GM12878 (cell line): ENCODE results near the gene USP35. TPM values are rescaled to one million over a fixed set of nuclear protein-coding genes. Genes with fewer than 3 reads are reported as not detected.

ENCODE experiments used
- ATAC-seq: fragments of 200-7000 bp; cut with Tn5 transposase; 3 replicates; pipeline ENCODE4 v1.9.1; 2020; ENCODE audit warnings: mild to moderate bottlenecking, moderate library complexity
- BruUV-seq: library from RNA; stranded (reverse); fragments of 400-500 nt; replicated peaks from 2 replicates; lab custom pipeline; 2021; lab: Mats Ljungman, UMichigan
- CTCF ChIA-PET: fragments of 300-600 bp; sonication (Branson Sonifier 250); formaldehyde crosslinking; extraction: SDS; loops from one replicate; lab custom pipeline; 2021; ENCODE audit warnings: inconsistent platforms; lab: Yijun Ruan, JAX
- POLR2A ChIA-PET: fragments of 350-600 bp; formaldehyde crosslinking; extraction: SDS; loops from one replicate; lab custom pipeline; 2021; ENCODE audit warnings: inconsistent platforms; lab: Charles Lee
- RAD21 ChIA-PET: fragments of 300-600 bp; sonication (Branson Sonifier 250); formaldehyde crosslinking; loops from one replicate; lab custom pipeline; 2023; ENCODE audit warnings: antibody characterized with exemption; ENCODE audit not compliant: unreplicated experiment; lab: Charles Lee
- SMC1A ChIA-PET: fragments of 300-600 bp; sonication (Branson Sonifier 250); formaldehyde crosslinking; loops from one replicate; lab custom pipeline; 2023; ENCODE audit not compliant: unreplicated experiment, uncharacterized antibody; lab: Charles Lee
- DNase-seq: peaks from one replicate; pipeline ENCODE4 v3.0.0-alpha.2; 2011; ENCODE audit warnings: low read depth, low spot score
- FAIRE-seq: peaks from 3 replicates; lab custom pipeline; 2011; peaks lifted over from hg19 to GRCh38; lab: Jason Lieb, UNC
- H2AFZ ChIP-seq: 2 replicates; pipeline ENCODE4 v1.6.0; 2011; ENCODE audit warnings: low read depth, low read length, control low read depth; ENCODE audit not compliant: control insufficient read depth
- H3K27ac ChIP-seq: 2 replicates; pipeline ENCODE4 v1.5.1; 2011; ENCODE audit warnings: control low read depth; ENCODE audit not compliant: control insufficient read depth, insufficient read depth
- H3K27me3 ChIP-seq, 2 experiments: replicated peaks in 1 of 2; 2 replicates each; pipeline versions ENCODE4 v1.6.0 to v1.6.1; 2011; ENCODE audit warnings: low read length in 1 of 2; ENCODE audit not compliant: control insufficient read depth in 2 of 2, insufficient read depth in 2 of 2
- H3K36me3 ChIP-seq, 2 experiments: 2 replicates each; pipeline ENCODE4 v1.5.1; 2011; ENCODE audit warnings: low read length in 1 of 2; ENCODE audit not compliant: control insufficient read depth in 2 of 2, insufficient read depth in 2 of 2
- H3K4me1 ChIP-seq: 2 replicates; pipeline ENCODE4 v1.6.1; 2011; ENCODE audit warnings: mild to moderate bottlenecking, low read length, moderate library complexity, mixed read lengths; ENCODE audit not compliant: control insufficient read depth, insufficient read depth
- H3K4me2 ChIP-seq: 2 replicates; pipeline ENCODE4 v1.6.0; 2011; ENCODE audit warnings: control low read depth; ENCODE audit not compliant: control insufficient read depth, insufficient read depth
- H3K4me3 ChIP-seq: fragments of 200-600 bp; sonication (generic); 2 replicates; pipeline ENCODE4 v1.5.1; 2016
- H3K79me2 ChIP-seq: 2 replicates; pipeline ENCODE4 v1.6.0; 2011; ENCODE audit warnings: low read length; ENCODE audit not compliant: control insufficient read depth, insufficient read depth
- H3K9ac ChIP-seq: 2 replicates; pipeline ENCODE4 v1.8.0; 2011; ENCODE audit warnings: low read length, control low read depth, mixed read lengths; ENCODE audit not compliant: control insufficient read depth, insufficient read depth
- H3K9me3 ChIP-seq: replicated peaks from 3 replicates; pipeline ENCODE4 v1.5.1; 2011; ENCODE audit warnings: mild to moderate bottlenecking, low read length; ENCODE audit not compliant: control insufficient read depth, insufficient read depth
- H4K20me1 ChIP-seq: 2 replicates; pipeline ENCODE4 v1.6.0; 2011; ENCODE audit not compliant: control insufficient read depth, insufficient read depth
- ATF3 ChIP-seq: IDR thresholded peaks from 2 replicates; pipeline ENCODE4 v1.6.1; 2011; ENCODE audit warnings: low read depth, mild to moderate bottlenecking, low read length, moderate library complexity, borderline replicate concordance; ENCODE audit errors: extremely low read depth
- ATF7 ChIP-seq: fragments of 450-650 bp; IDR thresholded peaks from 2 replicates; pipeline ENCODE4 v1.6.1; 2016; ENCODE audit warnings: low read depth, mild to moderate bottlenecking
- CHD4 ChIP-seq: fragments of 200-600 bp; sonication (generic); IDR thresholded peaks from 2 replicates; pipeline ENCODE4 v1.6.1; 2016; ENCODE audit warnings: mild to moderate bottlenecking
- NKRF ChIP-seq: fragments of 450-650 bp; conservative IDR thresholded peaks from 2 replicates; pipeline ENCODE4 v1.6.1; 2017; ENCODE audit warnings: mild to moderate bottlenecking, moderate library complexity
- POLR2A ChIP-seq: IDR thresholded peaks from 2 replicates; pipeline ENCODE4 v1.6.1; 2011; ENCODE audit warnings: low read depth, mild to moderate bottlenecking, low read length
- TBL1XR1 ChIP-seq: IDR thresholded peaks from 2 replicates; pipeline ENCODE4 v1.6.1; 2012; ENCODE audit warnings: low read depth, low read length, improper control_type of control experiment
- WGBS: methylation state at CpG from one replicate; pipeline ENCODE4 v1.1.6; 2016; ENCODE audit warnings: low lambda C conversion rate; ENCODE audit not compliant: insufficient replicate concordance, insufficient coverage; ENCODE audit errors: missing lambda C conversion rate; 5-methylcytosine and 5-hydroxymethylcytosine counted together
- in situ Hi-C: fragments of 300-500 bp; cut with MboI; formaldehyde crosslinking; loops from 9 replicates; pipeline ENCODE4 v1.14.3; 2018; ENCODE audit warnings: mixed read lengths
- intact Hi-C: fragments of 100-400 bp; cut with micrococcal nuclease; formaldehyde crosslinking; loops from one replicate; pipeline ENCODE4 v1.14.2; 2022; ENCODE audit not compliant: unreplicated experiment
- polyA plus RNA-seq, 11 experiments: library from polyadenylated mRNA; depleted of rRNA in 4 of 11; unstranded in 6 of 11; stranded (reverse) in 5 of 11; fragments of >200 nt; fragmentation: Nextera tagmentation in 4 of 11; fragmentation: Illumina TruSeq in 1 of 11; extraction: Ambion mirVana in 4 of 11; extraction: Trizol in 1 of 11; gene quantifications; 1 replicate in 1 of 11; 2 replicates in 10 of 11; pipeline versions ENCODE4 v1.2.1 to v1.2.3, GENCODE V29; 2011 to 2016; ENCODE audit warnings: inconsistent platforms in 2 of 11, missing spikeins in 2 of 11, low read depth in 1 of 11
- total RNA-seq, 4 experiments: library from RNA; depleted of rRNA in 3 of 4; stranded (reverse); fragments of >200 nt in 3 of 4; fragmentation: Illumina TruSeq in 1 of 4; extraction: Trizol in 1 of 4; gene quantifications; 2 replicates each; pipeline versions ENCODE4 v1.2.1 to v1.2.3, GENCODE V29; 2013 to 2021
- TF ChIP-seq, protein P1 (sequence below): IDR thresholded peaks from 2 replicates; pipeline ENCODE4 v1.6.1; 2012; ENCODE audit warnings: low read depth, low read length, improper control_type of control experiment

USP35 gene
- total and polyA plus RNA-seq, 10 of the 15 experiments (the other 5 are each of a cell fraction or from before 2014, with no cell fraction given) = 0.13 to 6.4 (median 3.1) TPM; not detected in 1

DNA sequence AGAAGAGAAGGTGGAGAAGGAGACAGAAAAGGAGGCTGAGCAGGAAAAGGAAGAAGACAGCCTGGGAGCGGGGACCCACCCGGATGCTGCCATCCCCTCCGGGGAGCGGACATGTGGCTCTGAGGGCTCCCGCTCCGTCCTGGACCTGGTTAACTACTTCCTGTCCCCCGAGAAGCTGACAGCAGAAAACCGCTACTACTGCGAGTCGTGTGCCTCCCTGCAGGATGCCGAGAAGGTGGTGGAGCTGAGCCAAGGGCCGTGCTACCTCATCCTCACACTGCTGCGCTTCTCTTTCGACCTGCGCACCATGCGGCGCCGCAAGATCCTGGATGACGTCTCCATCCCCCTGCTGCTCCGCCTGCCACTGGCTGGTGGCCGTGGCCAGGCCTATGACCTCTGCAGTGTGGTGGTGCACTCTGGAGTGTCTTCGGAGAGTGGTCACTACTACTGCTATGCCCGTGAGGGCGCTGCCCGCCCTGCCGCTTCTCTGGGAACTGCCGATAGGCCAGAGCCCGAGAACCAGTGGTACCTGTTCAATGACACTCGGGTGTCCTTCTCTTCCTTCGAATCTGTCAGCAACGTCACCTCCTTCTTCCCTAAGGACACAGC lies 21.4 kb downstream of the USP35 start:
- ChIA-PET SMC1A (no interaction called here), RAD21 (no interaction called here), POLR2A (no interaction called here), CTCF (no interaction called here)
- no peak overlapping the region for H3K4me2 ChIP-seq
- no peaks in the 10 kb centered on the region for H3K9me3 ChIP-seq
- no peaks in the 10 kb centered on the region for H3K79me2 ChIP-seq
- no peak overlapping the region for H2AFZ ChIP-seq
- H3K36me3 ChIP-seq = no peaks in the 10 kb centered on the region; a peak in 3 of 4 replicates
- no peak overlapping the region for H3K4me3 ChIP-seq
- FAIRE-seq (no peak), DNase-seq (no peak), ATAC-seq (no peak)
- in situ Hi-C loops (no loop called here), intact Hi-C loops (no loop called here)
- no peaks in the 10 kb centered on the region for H3K4me1 ChIP-seq
- 89% methylated on average over 25 of the region's 31 CpGs for WGBS
- no peak overlapping the region for H3K27ac ChIP-seq
- BruUV-seq = no TSS peak
- H3K27me3 ChIP-seq = no peaks in the 10 kb centered on the region
- no peak overlapping the region for H3K9ac ChIP-seq
- TF ChIP-seq ATF7 (no peak), POLR2A (0 out of 2 replicates have a peak, but pooled peaks have one; percentile 29), ATF3 (no peak)
- no peaks in the 10 kb centered on the region for H4K20me1 ChIP-seq

DNA sequence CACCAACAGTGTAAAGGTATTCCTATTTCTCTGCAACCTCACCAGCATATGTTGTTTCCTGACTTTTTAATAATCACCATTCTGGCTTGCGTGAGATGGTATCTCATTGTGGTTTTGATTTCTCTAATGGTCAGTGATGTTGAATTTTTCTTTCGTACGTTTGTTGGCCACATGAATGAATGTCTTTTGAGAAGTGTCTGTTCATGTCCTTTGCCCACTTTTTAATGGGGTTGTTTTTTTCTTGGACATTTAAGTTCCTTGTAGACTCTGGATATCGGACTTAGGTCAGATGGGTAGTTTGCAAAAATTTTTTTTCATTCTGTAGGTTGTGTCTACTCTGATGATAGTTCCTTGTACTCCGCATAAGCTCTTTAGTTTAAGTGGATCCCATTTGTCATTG lies 22.8 kb downstream of the USP35 start:
- no peak overlapping the region for H3K4me2 ChIP-seq
- no peak for FAIRE-seq
- H3K4me1 ChIP-seq = no peaks in the 10 kb centered on the region
- SMC1A ChIA-PET = no interaction called here
- CTCF ChIA-PET = interaction anchor here (0.6 kb wide), 1 partner anchor 33 kb away, joined by 3 read pairs; no protein-coding TSS in a partner anchor
- no peaks in the 10 kb centered on the region for H3K27me3 ChIP-seq
- WGBS = 98% methylated on average over 5 of the region's 5 CpGs
- no peaks in the 10 kb centered on the region for H3K79me2 ChIP-seq
- DNase-seq = no peak
- POLR2A ChIA-PET = no interaction called here
- no TSS peak for BruUV-seq
- H3K4me3 ChIP-seq = no peak overlapping the region
- intact Hi-C loops (no loop called here), in situ Hi-C loops (no loop called here)
- H3K9ac ChIP-seq = no peak overlapping the region
- RAD21 ChIA-PET = no interaction called here
- no peaks in the 10 kb centered on the region for H3K9me3 ChIP-seq
- no peak overlapping the region for H3K27ac ChIP-seq
- TF ChIP-seq NKRF (no peak), CHD4 (no peak), TBL1XR1 (no peak)
- TF ChIP-seq, protein P1, sequence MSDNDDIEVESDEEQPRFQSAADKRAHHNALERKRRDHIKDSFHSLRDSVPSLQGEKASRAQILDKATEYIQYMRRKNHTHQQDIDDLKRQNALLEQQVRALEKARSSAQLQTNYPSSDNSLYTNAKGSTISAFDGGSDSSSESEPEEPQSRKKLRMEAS = no peak
- peaks cover 0 to 2% of the 10 kb centered on the region in 2 experiments for H3K36me3 ChIP-seq
- no peak for ATAC-seq
- no peak overlapping the region for H2AFZ ChIP-seq
- no peaks in the 10 kb centered on the region for H4K20me1 ChIP-seq
